K562 (cell line): ENCODE results near the gene TMEM208. TPM values are rescaled to one million over a fixed set of nuclear protein-coding genes. Genes with fewer than 3 reads are reported as not detected.

Experiments used
- FOSL1 ChIP-seq: fragments of 200-800 bp; sonication (Bioruptor generic); conservative IDR thresholded peaks from 2 replicates; pipeline ENCODE4 v1.6.1; 2016; ENCODE audit warnings: missing genetic modification characterization, missing compliant biosample characterization
- FOXP4 ChIP-seq: sonication (generic); formaldehyde crosslinking; IDR thresholded peaks from 2 replicates; pipeline ENCODE4 v1.8.0; 2022; ENCODE audit warnings: mild to moderate bottlenecking, missing genetic modification reagents, borderline replicate concordance
- MNT ChIP-seq, 2 experiments: fragments of 450-650 bp; conservative IDR thresholded peaks; 2 replicates each; pipeline ENCODE4 v1.6.1; 2017; ENCODE audit warnings: mild to moderate bottlenecking in 2 of 2, moderate library complexity in 2 of 2
- NKRF ChIP-seq: fragments of 450-650 bp; IDR thresholded peaks from 2 replicates; pipeline ENCODE4 v1.6.1; 2016; ENCODE audit warnings: borderline replicate concordance
- NRF1 ChIP-seq, 2 experiments: fragments of 450-650 bp; IDR thresholded peaks in 1 of 2; conservative IDR thresholded peaks in 1 of 2; 2 replicates each; pipeline ENCODE4 v1.6.1; 2014; ENCODE audit warnings: mild to moderate bottlenecking in 2 of 2
- PHB2 ChIP-seq: fragments of 450-650 bp; IDR thresholded peaks from 2 replicates; pipeline ENCODE4 v1.6.1; 2017; ENCODE audit warnings: low read depth
- PPARD ChIP-seq: fragments of 250-450 bp; sonication (Bioruptor Pico); IDR thresholded peaks from 2 replicates; pipeline ENCODE4 v1.8.0; 2022; ENCODE audit warnings: inconsistent platforms, mild to moderate bottlenecking, moderate library complexity
- PTRF ChIP-seq: fragments of 450-650 bp; IDR thresholded peaks from 2 replicates; pipeline ENCODE4 v1.6.1; 2016; ENCODE audit warnings: mild to moderate bottlenecking, missing genetic modification characterization, missing compliant biosample characterization
- RBM34 ChIP-seq: fragments of 200-400 bp; formaldehyde crosslinking; IDR thresholded peaks from 2 replicates; pipeline ENCODE4 v1.6.1; 2018; ENCODE audit warnings: low read length, borderline replicate concordance; ENCODE audit not compliant: insufficient read depth
- SETDB1 ChIP-seq: IDR thresholded peaks from one replicate; pipeline ENCODE4 v1.6.1; 2012; ENCODE audit warnings: low read length, control low read depth, inconsistent platforms
- SMAD3 ChIP-seq: fragments of 450-650 bp; formaldehyde crosslinking; conservative IDR thresholded peaks from 2 replicates; pipeline ENCODE4 v1.4.0; 2020; ENCODE audit warnings: mild to moderate bottlenecking
- SMARCA4 ChIP-seq: fragments of 450-650 bp; IDR thresholded peaks from 2 replicates; pipeline ENCODE4 v1.6.1; 2016
- SNAPC5 ChIP-seq: fragments of 250-450 bp; sonication (Bioruptor Pico); IDR thresholded peaks from 2 replicates; pipeline ENCODE4 v1.8.0; 2021; ENCODE audit warnings: moderate library complexity, mild to moderate bottlenecking, inconsistent platforms
- SREBF2 ChIP-seq: sonication (generic); formaldehyde crosslinking; IDR thresholded peaks from 2 replicates; pipeline ENCODE4 v1.4.0; 2020; ENCODE audit warnings: mild to moderate bottlenecking, missing genetic modification reagents
- ZBTB5 ChIP-seq: fragments of 450-650 bp; IDR thresholded peaks from 2 replicates; pipeline ENCODE4 v1.6.1; 2017; ENCODE audit warnings: antibody characterized with exemption
- ZNF324 ChIP-seq: fragments of 250-450 bp; sonication (Bioruptor Pico); IDR thresholded peaks from 2 replicates; pipeline ENCODE4 v1.4.0; 2020; ENCODE audit warnings: mild to moderate bottlenecking
- ZNF551 ChIP-seq: fragments of 250-450 bp; sonication (Bioruptor Pico); IDR thresholded peaks from 2 replicates; pipeline ENCODE4 v1.5.0; 2021; ENCODE audit warnings: mild to moderate bottlenecking, moderate library complexity
- polyA plus RNA-seq, 8 experiments: library from polyadenylated mRNA; depleted of rRNA in 4 of 8; stranded (reverse) in 5 of 8; unstranded in 3 of 8; fragments of >200 nt; fragmentation: Nextera tagmentation in 2 of 8; fragmentation: Illumina TruSeq in 1 of 8; extraction: Ambion mirVana in 2 of 8; extraction: Trizol in 1 of 8; gene quantifications; 2 replicates each; pipeline versions ENCODE4 v1.2.1 to v1.2.3, GENCODE V29; 2011 to 2014; ENCODE audit warnings: inconsistent platforms in 1 of 8, missing spikeins in 1 of 8
- total RNA-seq, 7 experiments: library from RNA; depleted of rRNA in 6 of 7; stranded (reverse); fragments of >200 nt in 6 of 7; fragmentation: Illumina TruSeq in 2 of 7; extraction: Trizol in 2 of 7; gene quantifications; 2 replicates each; pipeline versions ENCODE4 v1.2.1 to v1.2.3, GENCODE V29; 2011 to 2021; ENCODE audit warnings: low replicate concordance in 1 of 7
- TF ChIP-seq, protein P1 (sequence below): fragments of 250-450 bp; sonication (Bioruptor Pico); IDR thresholded peaks from 2 replicates; pipeline ENCODE4 v1.9.0; 2021; ENCODE audit warnings: mild to moderate bottlenecking, inconsistent platforms

TMEM208 gene
- total and polyA plus RNA-seq, 9 of the 15 experiments (the other 6 are each of a cell fraction or from before 2014, with no cell fraction given): 31.8 to 239 (median 54.3) TPM

GRCh38 chr16:67184995-67185650, 41.8 kb upstream of the TMEM208 start (continued):
- TF ChIP-seq FOXP4 (peak; percentile 71; the same call in 1 of the 2 replicates), ZBTB5 (no peak), ZNF324 (CRISPR knock-in tag) (no peak), SREBF2 (CRISPR knock-in tag) (no peak), PPARD (CRISPR knock-in tag) (no peak), RBM34 (no peak), SETDB1 (no peak), NRF1 (conservative IDR thresholded peaks at IDR 0.05 in 1 of 2, IDR thresholded peaks at IDR 0.05 in 1 of 2) (no peak; a peak in 1 of 4 replicates), NKRF (peak; percentile 79; the same call in 1 of the 2 replicates), SNAPC5 (CRISPR knock-in tag) (no peak), SMAD3 (CRISPR knock-in tag) (no peak), ZNF551 (CRISPR knock-in tag) (no peak), MNT (conservative IDR thresholded peaks at IDR 0.05) (peak; percentile 82 to 94), PHB2 (no peak), PTRF (tag) (no peak), SMARCA4 (peak; percentile 94), FOSL1 (tag) (no peak)
- TF ChIP-seq, protein P1, sequence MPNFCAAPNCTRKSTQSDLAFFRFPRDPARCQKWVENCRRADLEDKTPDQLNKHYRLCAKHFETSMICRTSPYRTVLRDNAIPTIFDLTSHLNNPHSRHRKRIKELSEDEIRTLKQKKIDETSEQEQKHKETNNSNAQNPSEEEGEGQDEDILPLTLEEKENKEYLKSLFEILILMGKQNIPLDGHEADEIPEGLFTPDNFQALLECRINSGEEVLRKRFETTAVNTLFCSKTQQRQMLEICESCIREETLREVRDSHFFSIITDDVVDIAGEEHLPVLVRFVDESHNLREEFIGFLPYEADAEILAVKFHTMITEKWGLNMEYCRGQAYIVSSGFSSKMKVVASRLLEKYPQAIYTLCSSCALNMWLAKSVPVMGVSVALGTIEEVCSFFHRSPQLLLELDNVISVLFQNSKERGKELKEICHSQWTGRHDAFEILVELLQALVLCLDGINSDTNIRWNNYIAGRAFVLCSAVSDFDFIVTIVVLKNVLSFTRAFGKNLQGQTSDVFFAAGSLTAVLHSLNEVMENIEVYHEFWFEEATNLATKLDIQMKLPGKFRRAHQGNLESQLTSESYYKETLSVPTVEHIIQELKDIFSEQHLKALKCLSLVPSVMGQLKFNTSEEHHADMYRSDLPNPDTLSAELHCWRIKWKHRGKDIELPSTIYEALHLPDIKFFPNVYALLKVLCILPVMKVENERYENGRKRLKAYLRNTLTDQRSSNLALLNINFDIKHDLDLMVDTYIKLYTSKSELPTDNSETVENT: no peak
